ENCODE results near the gene ACADS.
A peak's percentile ranks its signal among the peaks of the same experiment; 100 is the strongest.

ACADS gene

DNA sequence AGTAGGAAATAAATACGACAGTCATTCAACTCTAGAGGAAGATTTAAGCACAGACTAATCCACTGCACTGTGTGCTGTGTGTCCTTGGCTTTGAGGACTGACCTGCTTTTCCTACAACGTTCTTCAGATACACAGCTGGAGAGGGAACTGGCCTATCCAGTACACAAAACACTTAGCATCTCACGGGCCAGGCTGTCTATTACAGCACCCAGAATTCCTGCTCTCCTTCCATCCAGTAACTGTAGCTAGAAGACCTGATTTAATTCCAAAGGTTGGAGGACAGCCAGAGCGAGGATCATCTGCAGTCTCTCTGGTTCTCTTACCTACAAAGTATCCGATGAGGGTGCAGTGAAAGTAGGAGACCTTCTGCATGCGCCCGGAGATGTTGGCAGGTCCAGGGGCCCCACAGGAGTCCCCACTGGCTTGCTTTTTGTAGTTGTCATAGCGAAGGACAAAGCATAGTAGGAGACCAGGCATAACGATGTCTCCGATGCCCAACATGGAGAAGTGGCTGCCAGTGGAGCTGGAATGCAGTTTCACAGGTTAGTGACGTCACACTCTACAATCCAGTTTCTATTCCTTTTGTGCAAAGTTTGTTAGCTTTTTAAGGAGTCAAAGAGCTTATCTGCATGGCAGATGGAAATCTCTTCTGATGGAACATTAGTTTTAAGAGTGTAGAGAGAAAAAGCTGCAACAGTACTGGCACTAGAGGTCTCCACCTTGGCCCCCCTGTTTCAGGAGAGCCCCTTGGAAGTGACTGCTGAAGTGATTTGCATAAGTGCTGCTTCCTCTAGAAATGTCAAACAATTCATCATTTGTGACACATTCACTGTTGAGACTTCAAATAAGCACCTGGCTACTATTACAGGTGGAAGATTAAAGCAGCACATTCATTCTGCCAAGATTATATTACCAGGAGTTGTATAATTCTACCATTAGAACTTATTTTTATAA is 41.7 kb downstream of the ACADS start:
- in situ Hi-C loops (cut with HindIII; ENCODE audit: low pct_unique_long_range_greater_than_20kb, low sequenced_read_pairs) = no loop called here
- peak; percentile 38 to 68 for DNase-seq (ENCODE audit: low read depth in 1 of 2, low spot score in 1 of 2)
- TF ChIP-seq JUND (IDR thresholded peaks at IDR 0.05; ENCODE audit: low read depth) = no peak

DNA sequence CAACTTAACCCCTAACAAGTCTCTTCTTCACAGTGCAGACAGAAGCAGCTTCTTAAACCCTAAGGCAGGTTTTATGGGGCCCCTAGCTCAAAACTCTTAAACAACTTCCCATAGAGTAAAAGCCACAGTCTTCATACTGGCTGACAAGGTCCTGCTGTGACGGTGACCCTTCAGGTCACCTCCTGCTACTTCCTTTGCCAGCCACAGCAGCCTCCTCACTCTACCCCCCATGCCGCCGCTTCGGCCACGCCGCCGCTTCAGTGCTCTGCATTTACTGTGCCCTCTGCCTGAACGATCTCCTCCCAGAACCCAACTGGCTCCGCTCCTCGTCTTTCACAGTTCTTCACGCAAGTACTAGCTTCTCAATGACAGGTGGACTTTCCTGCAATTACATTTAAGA is 45.5 kb downstream of the ACADS start:
- in situ Hi-C loops (cut with HindIII; ENCODE audit: low pct_unique_long_range_greater_than_20kb, low sequenced_read_pairs) = no loop called here
- no peak for DNase-seq (ENCODE audit: low read depth in 1 of 2, low spot score in 1 of 2)
- no peak for TF ChIP-seq JUND (IDR thresholded peaks at IDR 0.05; ENCODE audit: low read depth)

DNA sequence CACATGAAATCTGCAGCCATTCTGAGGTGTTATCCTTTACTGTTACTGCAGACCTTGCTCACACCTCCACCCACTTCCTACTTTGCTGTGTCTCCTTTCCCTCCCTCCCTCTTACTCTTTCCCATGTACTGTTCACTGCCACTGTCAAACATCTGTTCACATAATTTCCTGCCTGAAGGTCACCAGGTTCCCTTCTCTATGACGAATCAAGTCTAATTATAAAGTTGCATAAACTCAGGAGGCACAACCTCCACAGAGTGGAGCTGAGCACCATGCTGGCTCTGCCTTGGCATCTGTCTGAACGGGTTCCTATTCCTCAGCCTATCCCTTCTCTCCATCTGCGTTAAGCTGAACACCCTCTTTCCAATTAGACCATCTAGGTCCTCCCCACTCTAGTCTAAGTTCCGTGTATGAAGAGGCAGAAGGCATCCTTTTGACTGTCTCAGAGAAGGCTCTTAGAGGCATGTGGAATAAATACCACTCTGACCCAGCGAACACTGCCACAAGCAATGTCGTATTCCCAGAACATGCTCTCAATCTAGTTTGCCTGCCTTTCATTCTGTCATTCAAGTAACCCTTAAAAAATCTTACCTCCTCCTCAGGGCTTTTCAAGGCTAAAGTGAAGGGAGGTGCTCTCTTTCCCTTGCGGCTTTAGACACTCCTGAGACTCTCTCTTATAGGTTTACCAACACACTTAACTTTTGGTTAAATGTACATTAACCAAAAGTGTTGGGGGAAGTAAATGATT is 48.7 kb downstream of the ACADS start:
- no peak for DNase-seq (ENCODE audit: low read depth in 1 of 2, low spot score in 1 of 2)
- in situ Hi-C loops (cut with HindIII; ENCODE audit: low pct_unique_long_range_greater_than_20kb, low sequenced_read_pairs) = no loop called here
- TF ChIP-seq JUND (IDR thresholded peaks at IDR 0.05; ENCODE audit: low read depth) = no peak

DNA sequence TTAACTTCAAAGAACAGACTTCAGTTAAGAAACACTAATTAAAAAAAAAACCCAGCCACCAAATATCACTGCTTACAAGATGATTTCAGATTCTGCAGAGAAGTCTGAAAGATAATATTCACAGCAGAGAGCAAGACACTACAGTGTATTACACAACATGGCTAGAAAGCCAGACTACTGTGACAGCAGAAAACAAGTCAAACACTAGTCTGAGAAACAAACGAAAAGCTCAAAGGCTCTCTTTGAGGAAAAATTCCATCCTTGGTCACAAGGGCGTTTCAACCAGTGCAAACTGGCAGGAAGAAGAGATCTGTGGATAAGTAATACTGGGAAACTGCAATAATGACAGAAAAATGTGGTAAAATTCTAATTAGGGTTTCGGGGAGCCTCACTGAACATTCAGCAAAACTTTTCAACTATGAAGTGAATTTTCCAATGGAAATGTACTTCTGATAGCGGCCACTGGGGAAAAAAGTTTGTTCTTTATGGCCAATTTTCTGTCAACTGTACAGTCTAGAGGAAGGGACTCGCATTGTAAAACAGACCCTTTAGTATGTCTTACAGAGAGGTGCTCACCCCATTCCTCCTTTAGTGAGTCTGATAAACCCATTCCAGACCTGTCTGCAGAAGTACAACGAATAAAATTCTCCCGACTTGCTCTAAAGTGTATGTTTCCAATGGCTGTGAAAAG is 50.4 kb downstream of the ACADS start:
- TF ChIP-seq JUND (IDR thresholded peaks at IDR 0.05; ENCODE audit: low read depth) = no peak
- DNase-seq (ENCODE audit: low read depth in 1 of 2, low spot score in 1 of 2) = no peak
- in situ Hi-C loops (cut with HindIII; ENCODE audit: low pct_unique_long_range_greater_than_20kb, low sequenced_read_pairs) = no loop called here

DNA sequence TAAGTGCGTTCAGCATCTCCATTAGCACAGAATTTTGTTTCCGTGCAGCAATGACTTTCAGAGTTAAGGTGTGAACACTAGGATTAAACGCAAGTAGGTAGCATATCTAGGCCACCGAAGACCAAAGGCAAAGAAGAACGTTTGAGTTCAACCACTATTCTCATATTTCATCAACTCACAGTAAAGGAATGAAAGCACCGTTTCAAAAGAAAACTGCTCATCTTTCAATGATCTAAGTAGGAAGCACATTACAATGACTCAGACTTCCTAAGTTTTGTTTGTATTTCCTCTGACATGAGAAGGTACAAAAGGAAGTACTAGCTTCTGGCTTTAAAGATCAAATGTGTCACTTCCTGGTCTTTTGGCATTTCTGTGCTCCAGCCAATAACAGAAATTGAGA is 57.6 kb downstream of the ACADS start:
- no peak for DNase-seq (ENCODE audit: low read depth in 1 of 2, low spot score in 1 of 2)

DNA sequence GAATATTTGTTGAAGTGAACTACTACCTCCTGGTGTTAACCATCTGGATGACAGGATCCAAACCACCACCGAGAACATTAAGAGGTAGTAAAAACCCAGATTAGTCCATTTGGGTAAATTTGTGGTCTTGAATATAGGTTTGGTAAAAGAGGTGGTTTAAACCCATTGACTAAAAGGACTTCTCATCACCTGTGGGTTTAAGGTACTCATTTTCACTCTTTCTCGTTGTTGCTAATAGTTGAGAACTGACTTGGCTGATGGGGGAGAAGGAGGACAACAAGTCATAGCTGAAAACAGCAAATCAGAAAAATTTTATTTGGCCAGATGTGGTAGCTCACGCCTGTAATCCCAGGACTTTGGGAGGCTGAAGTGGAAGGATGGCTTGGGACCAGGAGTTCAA is 59.2 kb downstream of the ACADS start:
- no peak for TF ChIP-seq JUND (IDR thresholded peaks at IDR 0.05; ENCODE audit: low read depth)
- DNase-seq (ENCODE audit: low read depth in 1 of 2, low spot score in 1 of 2) = no peak
- in situ Hi-C loops (cut with HindIII; ENCODE audit: low pct_unique_long_range_greater_than_20kb, low sequenced_read_pairs) = no loop called here

More for the DNA sequence above, 57.6 kb downstream of the ACADS start:
- no peak for TF ChIP-seq JUND (IDR thresholded peaks at IDR 0.05; ENCODE audit: low read depth)
- in situ Hi-C loops (cut with HindIII; ENCODE audit: low pct_unique_long_range_greater_than_20kb, low sequenced_read_pairs) = no loop called here

DNA sequence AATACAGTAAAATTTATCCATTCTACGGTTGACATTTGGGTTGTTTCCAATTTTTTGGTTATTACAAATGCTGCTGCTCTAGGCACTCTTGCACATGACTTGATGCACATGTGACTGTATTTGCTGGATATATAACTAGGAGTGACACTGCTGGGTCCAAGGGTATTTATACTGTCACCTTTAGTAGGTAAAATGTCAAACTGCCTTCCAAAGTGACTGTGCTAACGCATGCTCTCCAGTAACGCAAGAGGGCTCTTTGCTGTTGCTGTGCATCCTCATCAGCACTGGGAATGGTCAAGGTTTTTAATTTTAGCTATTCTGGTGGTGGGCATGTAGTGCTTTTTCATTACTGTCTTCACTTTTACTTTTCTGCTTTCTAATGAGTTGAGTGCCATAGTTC is 62.3 kb downstream of the ACADS start:
- in situ Hi-C loops (cut with HindIII; ENCODE audit: low pct_unique_long_range_greater_than_20kb, low sequenced_read_pairs) = no loop called here
- no peak for TF ChIP-seq JUND (IDR thresholded peaks at IDR 0.05; ENCODE audit: low read depth)

More for the DNA sequence above, 62.3 kb downstream of the ACADS start:
- no peak for DNase-seq (ENCODE audit: low read depth in 1 of 2, low spot score in 1 of 2)
